HL-60/S4 (cell line): ENCODE measurements around the gene SRM.
"Not testable (repeated sequence)": the region's sequence is repeated elsewhere in the genome, so short reads cannot be mapped to it uniquely, and the experiment has no call there.

Experiments
- in situ Hi-C: fragments of 300-500 bp; cut with MboI; formaldehyde crosslinking; loops from 2 replicates; pipeline ENCODE4 v1.14.3; 2022; ENCODE audit warnings: low sequenced_read_pairs

Gene SRM

GRCh38 chr1:11046270-11046566 lies 13.6 kb downstream of the SRM start:
- in situ Hi-C loops: no loop called here

DNA sequence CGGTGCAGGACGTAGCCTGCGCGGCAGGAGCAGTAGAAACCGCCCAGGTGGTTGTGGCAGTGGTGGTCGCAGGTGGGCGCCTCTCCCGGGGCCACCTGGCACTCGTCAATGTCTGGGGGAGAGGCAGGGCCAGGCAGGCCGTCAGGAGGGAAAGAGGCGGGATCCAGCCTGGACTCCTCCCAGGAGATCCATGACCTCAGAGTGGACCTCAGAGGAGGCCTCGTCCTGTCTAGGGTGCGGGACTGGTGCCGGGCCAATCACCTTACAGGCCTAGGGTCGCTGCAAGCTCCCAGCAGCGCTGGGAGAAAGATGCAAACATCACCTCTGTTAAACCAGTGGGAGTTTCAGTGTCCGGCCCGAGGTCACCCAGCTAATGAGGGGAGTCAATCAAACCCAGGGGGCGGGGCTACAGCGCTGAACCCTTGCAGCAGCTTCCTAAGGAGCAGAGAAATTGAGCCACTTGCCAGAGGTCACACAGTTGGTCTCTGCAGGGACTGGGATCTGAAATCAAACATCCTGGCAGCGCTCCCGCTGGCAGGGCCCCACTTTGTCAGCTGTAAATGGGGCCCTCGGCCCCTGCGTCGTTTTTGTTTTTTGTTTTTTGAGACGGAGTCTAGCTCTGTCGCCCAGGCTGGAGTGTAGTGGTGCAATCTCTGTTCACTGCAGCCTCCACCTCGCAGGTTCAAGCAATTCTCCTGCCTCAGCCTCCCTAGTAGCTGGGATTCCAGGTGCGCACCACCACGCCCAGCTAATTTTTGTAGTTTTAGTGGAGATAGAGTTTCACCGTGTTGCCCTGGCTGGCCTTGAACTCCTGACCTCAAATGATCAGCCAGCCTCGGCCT lies 14.2 kb downstream of the SRM start:
- in situ Hi-C loops: no loop called here

DNA sequence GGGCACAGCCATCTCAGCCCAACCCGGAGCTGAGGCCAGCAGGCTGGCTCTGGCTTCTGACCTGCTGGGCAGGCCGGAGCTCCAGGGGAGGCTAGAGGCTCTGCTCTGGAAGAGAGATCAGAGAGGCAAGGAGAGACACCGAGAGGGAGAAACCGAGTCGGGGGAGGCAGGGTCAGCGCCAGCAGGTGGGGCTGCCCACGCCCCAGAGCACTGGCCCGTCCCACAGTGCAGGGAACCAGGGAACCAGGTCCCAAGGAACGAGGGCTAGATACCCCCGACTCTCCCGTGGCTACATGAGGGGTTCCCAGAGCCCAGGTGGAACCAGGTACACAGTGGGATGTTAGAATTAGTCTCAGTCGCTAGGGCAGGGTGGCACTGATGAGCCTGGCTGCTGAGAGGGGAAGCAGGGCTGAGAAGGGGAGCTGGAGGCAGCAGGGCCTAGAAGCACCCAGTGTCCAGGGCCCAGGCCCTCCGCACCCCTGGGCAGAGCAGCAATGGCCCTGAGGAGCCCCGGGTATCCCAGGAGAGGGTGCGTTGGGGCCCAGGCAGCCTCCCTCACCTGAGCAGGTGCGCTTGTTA lies 14.9 kb downstream of the SRM start:
- in situ Hi-C loops: no loop called here

GRCh38 chr1:11044086-11044848 lies 15.6 kb downstream of the SRM start:
- in situ Hi-C loops: no loop called here

DNA sequence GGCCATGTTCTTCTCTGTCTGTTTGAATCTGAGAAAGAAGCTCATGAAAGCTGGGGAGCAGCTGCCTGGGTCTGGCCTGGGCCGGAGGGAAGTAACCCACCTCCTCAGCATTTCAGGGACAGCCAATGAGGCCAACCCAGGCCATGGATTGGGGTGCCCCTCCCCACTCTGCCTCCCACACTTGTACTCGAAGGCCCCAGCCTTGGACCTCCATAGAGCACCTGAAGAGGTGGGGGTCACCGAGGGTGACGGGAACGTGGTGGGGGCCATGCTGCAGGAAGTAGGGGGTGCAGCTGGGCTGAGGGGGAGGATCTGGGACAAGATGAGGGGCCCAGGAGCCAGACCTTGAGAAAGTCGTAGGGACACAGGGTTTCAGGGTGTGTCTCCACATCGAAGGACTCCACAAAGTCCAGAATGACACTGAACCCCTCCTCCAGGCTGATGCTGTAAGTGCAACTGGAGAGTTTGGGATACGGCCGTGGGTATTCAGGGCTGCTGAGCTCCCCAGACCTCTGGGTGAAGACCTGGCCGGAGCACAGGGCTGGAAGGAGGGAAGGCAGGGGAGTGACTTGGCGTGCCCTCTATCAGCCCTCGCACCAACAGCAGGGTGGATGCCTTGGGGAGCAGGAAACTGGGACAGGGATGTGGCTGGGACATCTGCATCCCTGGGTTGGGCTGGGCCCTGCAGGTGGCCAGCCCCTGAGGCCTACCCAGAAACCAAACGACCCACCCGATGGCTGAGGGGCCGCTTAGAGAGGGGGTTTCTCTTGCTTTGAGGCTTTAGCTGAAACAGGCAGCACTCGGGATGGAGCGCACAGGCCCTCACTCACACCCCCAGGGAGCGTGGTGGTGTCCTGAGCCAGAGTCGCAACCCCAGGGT lies 16.6 kb downstream of the SRM start:
- in situ Hi-C loops: no loop called here

- in situ Hi-C loops: no loop called here
These were observed 17.8 kb downstream of the SRM start for GRCh38 chr1:11042065-11042464.

- in situ Hi-C loops: no loop called here
These were observed 18.8 kb downstream of the SRM start for GRCh38 chr1:11041048-11041447.

DNA sequence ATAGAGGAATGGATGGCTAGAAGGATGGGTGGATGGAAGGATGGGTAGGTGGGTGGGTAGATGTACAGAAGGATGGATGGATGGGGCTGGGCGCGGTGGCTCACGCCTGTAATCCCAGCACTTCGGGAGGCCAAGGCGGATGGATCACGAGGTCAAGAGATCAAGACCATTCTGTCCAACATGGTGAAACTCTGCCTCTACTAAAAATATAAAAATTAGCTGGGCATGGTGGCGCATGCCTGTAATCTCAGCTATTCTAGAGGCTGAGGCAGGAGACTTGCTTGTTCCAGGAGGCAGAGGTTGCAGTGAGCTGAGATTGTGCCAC lies 19.8 kb downstream of the SRM start:
- in situ Hi-C loops: not testable (repeated sequence)

- in situ Hi-C loops: loop anchor here (10.0 kb wide), 1 partner anchor 605 kb away; no protein-coding TSS in a partner anchor
These were observed 20.3 kb downstream of the SRM start for GRCh38 chr1:11039351-11040104.

DNA sequence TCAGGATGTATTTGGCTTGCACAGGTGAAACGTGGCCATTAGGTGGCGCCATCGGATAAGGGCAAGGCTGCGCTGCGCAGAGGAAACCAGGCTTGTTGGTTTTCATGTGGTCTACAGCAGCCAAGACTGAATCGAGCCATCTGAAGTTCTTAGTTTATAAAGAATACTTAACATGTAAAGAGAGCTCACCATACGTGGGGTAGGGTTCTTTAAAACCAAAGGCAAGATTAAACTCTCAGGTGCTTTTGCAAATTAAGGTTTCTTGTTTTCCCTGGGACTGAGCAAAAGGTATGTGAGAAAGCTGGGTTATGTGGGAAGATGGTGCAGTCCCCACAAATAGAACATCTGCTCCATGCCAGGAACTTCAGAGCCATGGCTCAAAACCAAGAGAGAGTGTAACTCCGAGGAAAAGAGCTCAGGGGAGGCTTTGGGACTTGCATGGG lies 22.1 kb downstream of the SRM start:
- in situ Hi-C loops: loop anchor here (10.0 kb wide), 1 partner anchor 607 kb away; no protein-coding TSS in a partner anchor

- in situ Hi-C loops: loop anchor here (10.0 kb wide), 1 partner anchor 608 kb away; no protein-coding TSS in a partner anchor
These were observed 22.6 kb downstream of the SRM start for GRCh38 chr1:11037019-11037739.

- in situ Hi-C loops: loop anchor here (10.0 kb wide), 1 partner anchor 613 kb away; no protein-coding TSS in a partner anchor
These were observed 28.1 kb downstream of the SRM start for GRCh38 chr1:11031624-11032262.

DNA sequence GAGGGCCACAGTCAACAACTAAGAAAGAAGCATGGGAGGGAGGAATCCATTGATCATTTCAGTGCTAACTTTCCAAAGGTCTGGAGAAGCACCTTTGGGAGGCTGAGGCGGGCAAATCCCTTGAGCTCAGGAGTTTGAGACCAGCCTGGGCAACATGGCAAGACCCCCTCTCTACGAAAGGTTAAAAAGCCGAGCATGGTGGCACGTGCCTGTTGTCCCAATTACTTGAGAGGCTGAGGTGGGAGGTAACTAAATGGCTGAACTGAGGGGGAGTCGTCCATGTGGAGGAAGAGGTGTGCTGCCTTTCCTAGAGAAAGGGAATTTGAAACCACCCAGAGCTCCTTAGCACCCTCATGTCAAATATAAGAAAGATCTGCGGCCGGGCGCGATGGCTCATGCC lies 29.0 kb downstream of the SRM start:
- in situ Hi-C loops: loop anchor here (10.0 kb wide), 1 partner anchor 614 kb away; no protein-coding TSS in a partner anchor

GRCh38 chr1:11028018-11028417 lies 31.8 kb downstream of the SRM start:
- in situ Hi-C loops: no loop called here

DNA sequence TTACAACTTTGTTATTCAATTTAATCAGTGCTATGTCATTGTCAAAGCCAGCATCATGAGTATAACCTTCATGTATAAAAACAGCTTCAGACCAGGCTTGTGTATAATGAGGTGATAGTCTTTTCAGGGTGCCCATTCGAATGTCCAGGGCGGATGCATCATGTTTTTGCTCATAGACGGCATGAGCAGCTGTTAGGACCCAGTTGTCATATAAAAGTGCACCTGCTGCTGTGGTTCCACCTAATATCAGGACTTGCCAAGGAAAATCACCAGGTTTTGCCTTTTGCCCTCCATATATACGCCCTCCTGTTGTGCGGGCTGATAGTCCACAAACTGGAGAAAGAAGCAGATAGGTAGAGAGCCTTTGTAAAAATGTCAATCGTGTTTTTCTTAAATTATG lies 32.5 kb downstream of the SRM start:
- in situ Hi-C loops: no loop called here

GRCh38 chr1:11026903-11027302 lies 32.9 kb downstream of the SRM start:
- in situ Hi-C loops: no loop called here

- in situ Hi-C loops: no loop called here
These were observed 33.8 kb downstream of the SRM start for GRCh38 chr1:11026052-11026451.

DNA sequence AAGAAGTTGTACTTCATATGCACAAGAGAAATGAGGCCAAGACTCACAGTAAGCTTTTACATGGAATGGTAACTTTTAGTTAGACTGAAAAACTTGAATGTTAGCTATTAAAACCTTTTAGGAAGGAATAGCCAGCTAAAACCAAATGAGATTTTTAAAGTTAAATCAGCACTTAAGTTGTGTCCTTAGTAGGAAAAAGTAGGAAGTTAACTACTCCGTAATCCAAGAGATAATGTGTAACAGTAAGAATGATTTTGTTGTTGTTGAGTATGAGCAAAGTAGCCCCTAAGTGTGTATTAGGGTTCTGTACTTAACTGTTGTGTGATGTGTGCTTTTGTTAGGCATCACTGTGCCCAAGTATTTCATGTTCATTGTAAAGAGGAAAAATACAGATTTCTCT lies 34.2 kb downstream of the SRM start:
- in situ Hi-C loops: no loop called here

DNA sequence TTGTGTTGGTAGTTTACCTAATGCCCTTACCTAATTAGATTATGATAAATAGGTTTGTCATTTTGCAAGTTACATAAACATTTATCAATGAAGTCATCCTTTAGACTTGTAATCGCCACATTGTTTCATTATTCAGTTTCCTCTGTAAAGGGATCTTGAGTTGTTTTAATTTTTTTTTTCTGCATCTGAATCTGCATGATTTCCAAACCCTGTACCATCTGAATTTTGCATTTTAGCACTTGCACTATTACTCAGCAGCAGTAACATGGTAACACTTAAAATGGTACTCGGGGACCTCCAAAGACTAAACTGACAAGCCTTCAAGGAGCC lies 35.0 kb downstream of the SRM start:
- in situ Hi-C loops: no loop called here
